Measurements from ENCODE around the gene GTF2A1.
"Not testable (repeated sequence)": the region's sequence is repeated elsewhere in the genome, so short reads cannot be mapped to it uniquely, and the experiment has no call there.

Gene GTF2A1

GRCh38 chr14:81220830-81221578 is at the start of gene GTF2A1:
Gene GTF2A1 (minus strand): TSS chr14:81220959. CDS start chr14:81220518, 441 bp downstream.
- peak; percentile 94 for DNase-seq (ENCODE audit: low read depth)

DNA sequence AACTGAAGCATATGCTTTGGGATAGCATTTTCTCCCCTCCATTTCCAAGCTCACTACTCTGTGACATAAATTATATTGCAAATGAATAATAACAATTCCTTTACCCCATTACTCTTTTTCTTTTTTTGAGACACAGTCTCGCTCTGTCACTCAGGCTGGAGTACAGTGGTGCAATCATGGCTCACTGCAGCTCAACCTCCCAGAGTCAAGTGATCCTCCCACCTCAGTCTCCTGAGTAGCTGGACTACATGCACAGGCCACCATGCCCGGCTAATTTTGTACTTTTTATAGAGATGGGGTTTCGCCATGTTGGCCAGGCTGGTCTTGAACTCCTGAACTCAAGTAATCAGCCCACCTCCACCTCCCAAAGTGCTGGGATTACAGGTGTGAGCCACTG is 49.2 kb upstream of the GTF2A1 start:
- DNase-seq (ENCODE audit: low read depth) = no peak

GRCh38 chr14:81269100-81269978 is 48.6 kb upstream of the GTF2A1 start:
- DNase-seq (ENCODE audit: low read depth) = peak; percentile 65

GRCh38 chr14:81268016-81268416 is 47.3 kb upstream of the GTF2A1 start:
- DNase-seq (ENCODE audit: low read depth) = peak; percentile 14

GRCh38 chr14:81265636-81266169 is 44.9 kb upstream of the GTF2A1 start:
- DNase-seq (ENCODE audit: low read depth) = no peak

DNA sequence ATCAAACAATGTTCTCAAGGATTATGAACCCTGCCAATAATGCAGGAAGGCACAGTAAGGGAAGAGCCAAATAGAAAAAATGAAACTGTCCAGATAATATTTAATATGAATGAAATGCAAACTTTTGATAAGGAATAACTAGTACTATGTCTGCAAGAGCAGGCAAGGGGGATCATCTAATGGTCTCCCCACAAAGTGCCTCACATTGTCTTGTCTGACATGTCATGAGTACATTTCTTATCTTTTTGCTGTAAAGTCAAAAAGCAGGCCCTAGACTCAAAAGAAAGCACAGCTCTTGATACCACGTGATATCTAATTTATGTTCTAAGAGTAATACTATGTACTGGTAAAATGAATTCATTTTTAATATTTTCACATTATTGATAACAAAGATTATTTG is 43.9 kb upstream of the GTF2A1 start:
- no peak for DNase-seq (ENCODE audit: low read depth)

- no peak for DNase-seq (ENCODE audit: low read depth)
Measured at GRCh38 chr14:81263777-81264410, 43.1 kb upstream of the GTF2A1 start.

GRCh38 chr14:81261176-81261575 is 40.4 kb upstream of the GTF2A1 start:
- no peak for DNase-seq (ENCODE audit: low read depth)

GRCh38 chr14:81260732-81261131 is 40.0 kb upstream of the GTF2A1 start:
- no peak for DNase-seq (ENCODE audit: low read depth)

DNA sequence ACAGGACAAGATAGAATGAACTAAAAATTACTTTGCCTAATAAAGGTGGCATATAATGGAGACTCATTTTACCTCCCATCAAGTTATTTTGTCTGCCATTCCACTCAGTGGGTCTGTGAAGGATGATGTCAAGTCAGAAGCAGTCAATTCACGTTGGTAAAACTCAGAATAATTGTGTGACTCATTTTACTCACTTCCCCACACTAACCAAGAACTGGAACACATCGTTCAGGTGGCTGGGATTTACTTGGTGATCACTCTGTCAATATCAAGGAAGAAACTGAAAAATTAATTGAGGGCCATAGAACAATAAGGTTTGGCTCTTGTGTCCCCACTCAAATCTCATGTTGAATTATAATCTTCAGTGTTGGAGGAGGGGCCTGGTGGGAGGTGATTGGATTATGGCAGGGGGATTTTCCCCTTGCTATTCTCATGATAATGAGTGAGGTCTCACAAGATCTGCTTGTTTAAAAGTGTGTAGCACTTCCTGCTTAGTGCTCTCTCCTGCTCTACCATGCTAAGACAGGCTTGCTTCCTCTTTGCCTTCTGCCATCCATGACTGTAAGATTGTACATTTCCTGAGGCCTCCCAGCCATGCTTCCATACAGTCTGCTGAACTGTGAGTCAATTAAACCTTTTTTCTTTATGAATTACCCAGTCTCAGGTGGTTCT is 35.7 kb upstream of the GTF2A1 start:
- DNase-seq (ENCODE audit: low read depth) = no peak

GRCh38 chr14:81252278-81252677 is 31.5 kb upstream of the GTF2A1 start:
- no peak for DNase-seq (ENCODE audit: low read depth)

GRCh38 chr14:81247271-81247766 is 26.6 kb upstream of the GTF2A1 start:
- no peak for DNase-seq (ENCODE audit: low read depth)

- no peak for DNase-seq (ENCODE audit: low read depth)
Measured at GRCh38 chr14:81246461-81247270, 25.9 kb upstream of the GTF2A1 start.

- no peak for DNase-seq (ENCODE audit: low read depth)
Measured at GRCh38 chr14:81245771-81246170, 25.0 kb upstream of the GTF2A1 start.

DNA sequence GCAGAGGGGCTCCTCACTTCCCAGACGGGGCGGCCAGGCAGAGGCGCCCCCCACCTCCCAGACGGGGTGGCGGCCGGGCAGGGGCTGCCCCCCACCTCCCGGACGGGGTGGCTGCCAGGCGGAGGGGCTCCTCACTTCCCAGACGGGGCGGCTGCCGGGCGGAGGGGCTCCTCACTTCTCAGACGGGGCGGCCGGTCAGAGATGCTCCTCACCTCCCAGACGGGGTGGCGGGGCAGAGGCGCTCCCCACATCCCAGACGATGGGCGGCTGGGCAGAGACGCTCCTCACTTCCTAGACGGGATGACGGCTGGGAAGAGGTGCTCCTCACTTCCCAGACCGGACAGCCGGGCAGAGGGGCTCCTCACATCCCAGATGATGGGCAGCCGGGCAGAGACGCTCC is 23.7 kb upstream of the GTF2A1 start:
- not testable (repeated sequence) for DNase-seq (ENCODE audit: low read depth)

GRCh38 chr14:81243499-81243898 is 22.7 kb upstream of the GTF2A1 start:
- no peak for DNase-seq (ENCODE audit: low read depth)

DNA sequence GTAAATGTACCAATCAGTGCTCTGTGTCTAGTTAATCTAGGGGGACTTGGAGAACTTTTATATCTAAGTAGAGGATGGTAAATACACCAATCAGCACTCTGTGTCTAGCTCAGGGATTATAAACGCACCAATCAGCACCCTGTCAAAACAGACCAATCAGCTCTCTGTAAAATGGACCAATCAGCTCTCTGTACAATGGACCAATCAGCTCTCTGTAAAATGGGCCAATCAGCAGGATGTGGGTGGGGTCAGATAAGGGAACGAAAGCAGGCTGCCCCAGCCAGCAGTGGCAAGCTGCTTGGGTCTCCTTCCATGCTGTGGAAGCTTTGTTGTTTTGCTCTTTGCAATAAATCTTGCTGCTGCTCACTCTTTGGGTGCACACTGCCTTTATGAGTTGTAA is 16.1 kb upstream of the GTF2A1 start:
- not testable (repeated sequence) for DNase-seq (ENCODE audit: low read depth)

- no peak for DNase-seq (ENCODE audit: low read depth)
Measured at GRCh38 chr14:81236138-81236537, 15.4 kb upstream of the GTF2A1 start.

GRCh38 chr14:81235096-81235495 is 14.3 kb upstream of the GTF2A1 start:
- no peak for DNase-seq (ENCODE audit: low read depth)

- peak; percentile 7 for DNase-seq (ENCODE audit: low read depth)
Measured at GRCh38 chr14:81234278-81234677, 13.5 kb upstream of the GTF2A1 start.

- no peak for DNase-seq (ENCODE audit: low read depth)
Measured at GRCh38 chr14:81233615-81234014, 12.9 kb upstream of the GTF2A1 start.
